Heart right ventricle (tissue), 16 donors: ENCODE data around the gene SLC35F5. TPM values are rescaled to one million over a fixed set of nuclear protein-coding genes. Genes with fewer than 3 reads are reported as not detected.

Experiments
- ATAC-seq, 8 donors: fragments of 200-7000 bp; cut with Tn5 transposase; one replicate each; pipeline ENCODE4 v1.9.1; 2020; ENCODE audit warnings: mild to moderate bottlenecking in 8 of 8, moderate library complexity in 8 of 8, moderate number of reproducible peaks in 1 of 8
- DNase-seq, 2 donors: peaks; one replicate each; pipeline ENCODE4 v3.0.0-alpha.2; 2020
- H3K27ac ChIP-seq, 10 donors: fragments of 200-600 bp; sonication (generic) in 2 of 10; one replicate each; pipeline versions ENCODE4 v1.5.0 to v1.8.0; 2020 to 2022; ENCODE audit warnings: mild to moderate bottlenecking in 3 of 10
- H3K27me3 ChIP-seq, 7 donors: fragments of 200-600 bp; one replicate each; pipeline ENCODE4 v1.8.0; 2021 to 2022; ENCODE audit warnings: mild to moderate bottlenecking in 2 of 7
- H3K36me3 ChIP-seq, 9 donors: fragments of 200-600 bp; sonication (generic) in 1 of 9; one replicate each; pipeline versions ENCODE4 v1.5.0 to v1.8.0; 2020 to 2022; ENCODE audit warnings: mild to moderate bottlenecking in 2 of 9
- H3K4me1 ChIP-seq, 9 donors: fragments of 200-600 bp; sonication (generic) in 1 of 9; one replicate each; pipeline versions ENCODE4 v1.5.0 to v1.8.0; 2020 to 2022; ENCODE audit warnings: mild to moderate bottlenecking in 4 of 9
- H3K4me3 ChIP-seq, 10 donors: fragments of 200-600 bp; sonication (generic) in 2 of 10; one replicate each; pipeline versions ENCODE4 v1.5.0 to v1.8.0; 2020 to 2022; ENCODE audit warnings: mild to moderate bottlenecking in 7 of 10, moderate library complexity in 2 of 10
- H3K9me3 ChIP-seq, 11 donors: fragments of 200-600 bp in 10 of 11; sonication (generic) in 2 of 11; one replicate each; pipeline versions ENCODE4 v1.5.0 to v1.8.0; 2013 to 2022; ENCODE audit warnings: mild to moderate bottlenecking in 2 of 11, control low read depth in 1 of 11, moderate library complexity in 1 of 11
- WGBS, 2 donors: extraction: QIAGEN DNeasy Blood & Tissue Kit; methylation state at CpG; one replicate each; pipeline ENCODE4 v1.1.7; 2013; ENCODE audit warnings: inconsistent platforms in 1 of 2; 5-methylcytosine and 5-hydroxymethylcytosine counted together
- intact Hi-C, 10 donors: fragments of 100-400 bp; cut with DNase I; formaldehyde crosslinking; loops; one replicate each; pipeline versions ENCODE4 v1.11.1 to v1.14.2; 2022
- long read RNA-seq, 3 donors: library from polyadenylated mRNA; unstranded; transcript quantifications; one replicate each; pipeline ENCODE4 v2.0.0, GENCODE V29; 2020 to 2021
- polyA plus RNA-seq, 2 donors: library from polyadenylated mRNA; stranded (reverse); fragments of 200-250 nt; gene quantifications; one replicate each; pipeline ENCODE4 v1.2.3, GENCODE V29; 2013
- total RNA-seq, 10 donors: library from RNA; stranded (reverse); fragmentation: NEBNext Ultra II Directional in 3 of 10; extraction: Animal tissue kit (Norgen Biotek cat#: 25700) in 3 of 10; gene quantifications; one replicate each; pipeline versions ENCODE4 v1.2.1 to v1.2.4, GENCODE V29; 2021 to 2023
- TF ChIP-seq, protein P1 (sequence below), 9 donors: fragments of 200-600 bp; sonication (generic) in 2 of 9; IDR thresholded peaks; one replicate each; pipeline versions ENCODE4 v1.5.0 to v1.8.0; 2021 to 2022; ENCODE audit warnings: antibody characterized with exemption in 9 of 9, mild to moderate bottlenecking in 5 of 9, moderate library complexity in 1 of 9
- donor health status: Arrhythmogenic right ventricular cardiomyopathy.
- donor health status: ischemic (EF 13 %, LVEDD 7.1; RV severe dilation, severe dysfunction).
- donor health status: healthy with polysubstance abuse.
- donor health status: DM: no; HTN: yes; CAD: no.
- donor health status: DM: no; HTN: no; CAD: no.
- donor health status: ischemic (EF 25% LVEDD 6.9; RV normal size, moderate dysfunction).
- donor health status: ischemic (EF 25% LVEDD 5.7; RV mildly dilated, moderate dysfunction).
- donor health status: healthy.
- donor health status: DM: yes; HTN: yes; CAD: no.
- donor health status: Ischemic cardiomyopathy.
- donor health status: ischemic (EF 35%, LVEDD 5.7; RV mildly dilated, moderate dysfunction).
- donor health status: nonischemic (EF 11% LVEDD 7.7; RV severe dilation, severe dysfunction).
- donor health status: DM: yes; HTN: yes; CAD: no.
- donor health status: PGD.
- donor health status: ischemic (EF 29% LVEDD 5.4; RV normal size, mild dysfunction).
- donor health status: nonischemic (EF 23%, LVEDD 6.1; RV moderate dilation, normal function).

The SLC35F5 gene, protein sequence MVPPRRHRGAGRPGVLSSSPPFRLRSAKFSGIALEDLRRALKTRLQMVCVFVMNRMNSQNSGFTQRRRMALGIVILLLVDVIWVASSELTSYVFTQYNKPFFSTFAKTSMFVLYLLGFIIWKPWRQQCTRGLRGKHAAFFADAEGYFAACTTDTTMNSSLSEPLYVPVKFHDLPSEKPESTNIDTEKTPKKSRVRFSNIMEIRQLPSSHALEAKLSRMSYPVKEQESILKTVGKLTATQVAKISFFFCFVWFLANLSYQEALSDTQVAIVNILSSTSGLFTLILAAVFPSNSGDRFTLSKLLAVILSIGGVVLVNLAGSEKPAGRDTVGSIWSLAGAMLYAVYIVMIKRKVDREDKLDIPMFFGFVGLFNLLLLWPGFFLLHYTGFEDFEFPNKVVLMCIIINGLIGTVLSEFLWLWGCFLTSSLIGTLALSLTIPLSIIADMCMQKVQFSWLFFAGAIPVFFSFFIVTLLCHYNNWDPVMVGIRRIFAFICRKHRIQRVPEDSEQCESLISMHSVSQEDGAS
- 10 to 100 TPM; 52.9 to 67.1 (median 59.2) TPM for total RNA-seq
- polyA plus RNA-seq = 10 to 100 TPM; 18.3 to 21.0 TPM
- long read RNA-seq, donor 1, full-length matches to known transcripts = 45 of 62 reads
- long read RNA-seq, donor 1, partial matches to known transcripts = 4 of 62 reads
- long read RNA-seq, donor 1, other reads (novel, unspliced or antisense) = 13 of 62 reads
- long read RNA-seq, donor 2, full-length matches to known transcripts = 60 of 76 reads
- long read RNA-seq, donor 2, partial matches to known transcripts = 4 of 76 reads
- long read RNA-seq, donor 2, other reads (novel, unspliced or antisense) = 12 of 76 reads
- long read RNA-seq, donor 3, full-length matches to known transcripts = 73 of 106 reads
- long read RNA-seq, donor 3, partial matches to known transcripts = 9 of 106 reads
- long read RNA-seq, donor 3, other reads (novel, unspliced or antisense) = 24 of 106 reads

DNA sequence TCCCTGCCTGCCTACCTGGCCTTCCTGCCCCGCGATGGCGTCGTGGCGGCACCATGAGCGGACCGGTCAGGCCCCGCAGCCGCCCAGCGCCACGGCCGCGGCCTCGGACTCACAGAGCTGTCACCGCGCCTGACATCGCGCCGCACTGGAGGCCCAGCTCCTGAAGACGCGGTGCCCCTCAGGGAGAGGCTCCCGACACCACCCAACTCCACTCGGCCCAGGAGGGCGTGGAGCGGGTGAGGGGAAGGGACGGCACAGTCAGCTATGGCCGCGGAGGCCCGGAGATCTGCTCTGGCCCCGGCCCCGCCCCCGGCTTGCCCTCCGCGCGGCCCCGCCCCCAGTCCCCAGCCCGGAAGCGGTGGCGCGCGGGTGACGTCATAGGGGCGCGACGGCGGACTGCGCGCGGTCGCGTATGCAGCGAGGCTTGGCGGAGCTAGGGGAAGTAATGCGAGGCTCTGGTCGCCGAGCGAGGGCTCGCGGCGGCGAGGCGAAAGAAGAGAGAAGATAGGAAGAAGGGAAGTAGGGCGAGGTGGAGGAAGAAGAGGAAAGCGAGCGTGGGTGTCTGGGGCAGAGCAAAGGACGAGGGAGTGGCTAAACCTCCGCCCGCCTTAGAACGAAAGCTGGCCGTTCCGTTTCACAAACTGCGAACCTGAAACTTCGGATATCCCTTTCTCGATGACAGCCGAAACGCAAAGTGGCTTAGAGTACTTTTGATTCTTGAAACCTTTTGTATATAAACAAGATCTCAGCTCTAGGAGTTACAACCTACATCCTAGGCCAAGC lies at the start of gene SLC35F5:
Gene SLC35F5, minus strand, starts transcription at position 288 of the 783 bp plus-strand sequence. Its CDS starts 233 bp downstream, at position 55.
- H3K4me1 ChIP-seq = peaks cover 0 to 48% (median 24%) of the 10 kb centered on the region in 9 donors
- peaks cover 0 to 27% (median 0%) of the 10 kb centered on the region in 9 donors for H3K36me3 ChIP-seq
- TF ChIP-seq, protein P1, sequence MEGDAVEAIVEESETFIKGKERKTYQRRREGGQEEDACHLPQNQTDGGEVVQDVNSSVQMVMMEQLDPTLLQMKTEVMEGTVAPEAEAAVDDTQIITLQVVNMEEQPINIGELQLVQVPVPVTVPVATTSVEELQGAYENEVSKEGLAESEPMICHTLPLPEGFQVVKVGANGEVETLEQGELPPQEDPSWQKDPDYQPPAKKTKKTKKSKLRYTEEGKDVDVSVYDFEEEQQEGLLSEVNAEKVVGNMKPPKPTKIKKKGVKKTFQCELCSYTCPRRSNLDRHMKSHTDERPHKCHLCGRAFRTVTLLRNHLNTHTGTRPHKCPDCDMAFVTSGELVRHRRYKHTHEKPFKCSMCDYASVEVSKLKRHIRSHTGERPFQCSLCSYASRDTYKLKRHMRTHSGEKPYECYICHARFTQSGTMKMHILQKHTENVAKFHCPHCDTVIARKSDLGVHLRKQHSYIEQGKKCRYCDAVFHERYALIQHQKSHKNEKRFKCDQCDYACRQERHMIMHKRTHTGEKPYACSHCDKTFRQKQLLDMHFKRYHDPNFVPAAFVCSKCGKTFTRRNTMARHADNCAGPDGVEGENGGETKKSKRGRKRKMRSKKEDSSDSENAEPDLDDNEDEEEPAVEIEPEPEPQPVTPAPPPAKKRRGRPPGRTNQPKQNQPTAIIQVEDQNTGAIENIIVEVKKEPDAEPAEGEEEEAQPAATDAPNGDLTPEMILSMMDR (IDR thresholded peaks at IDR 0.05) = no peak
- DNase-seq (peak; percentile 91 to 95), ATAC-seq (peak; percentile 97 to 99 (median 98))
- H3K27ac ChIP-seq = peak within 1 kb of the TSS; percentile 86 to 97 (median 93)
- no peaks in the 10 kb centered on the region for H3K9me3 ChIP-seq
- intact Hi-C loops = loop anchor here in 8 of 10 donors (2.0 to 10.0 kb wide), 6 partner anchors 131 to 198 kb away; partner anchors contain the start of gene ACTR3 (in 4 of the 8)
- 0 to 1% methylated on average over 75 to 76 of the region's 76 CpGs for WGBS, 2 donors
- peak within 1 kb of the TSS; percentile 65 to 96 (median 84) for H3K4me3 ChIP-seq
- H3K27me3 ChIP-seq = no peaks in the 10 kb centered on the region

DNA sequence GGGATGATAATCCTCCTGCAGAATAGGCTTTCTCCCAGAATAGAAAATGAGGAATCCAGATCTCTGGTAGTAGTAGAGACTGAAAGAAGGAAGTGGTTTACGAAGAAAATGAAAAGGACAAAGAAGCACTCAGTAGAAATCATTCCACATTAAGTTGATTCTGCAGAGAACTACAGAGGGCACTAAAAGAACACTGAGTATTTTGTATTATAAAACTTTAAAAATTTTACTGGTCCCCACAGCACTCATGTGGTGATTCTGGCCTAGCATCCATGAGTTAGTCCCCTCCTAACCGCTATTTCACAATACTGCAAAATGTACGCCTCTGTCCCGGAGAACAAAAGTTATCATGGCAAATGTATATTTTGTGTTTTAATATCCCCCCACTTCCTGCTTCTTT lies 42.9 kb upstream of the SLC35F5 start:
- WGBS, 2 donors = 74 to 87% methylated on average over 4 of the region's 4 CpGs
- TF ChIP-seq, protein P1 (IDR thresholded peaks at IDR 0.05) = peak in 2 of 9 donors; percentile 22 to 36
- intact Hi-C loops = no loop called here
- peaks cover 0 to 15% (median 8%) of the 10 kb centered on the region in 9 donors for H3K4me1 ChIP-seq
- no peaks in the 10 kb centered on the region for H3K27me3 ChIP-seq
- H3K9me3 ChIP-seq = no peaks in the 10 kb centered on the region
- DNase-seq (no peak), ATAC-seq (no peak)
- H3K27ac ChIP-seq = no peak overlapping the region
- H3K36me3 ChIP-seq = no peaks in the 10 kb centered on the region
- H3K4me3 ChIP-seq = no peak overlapping the region

DNA sequence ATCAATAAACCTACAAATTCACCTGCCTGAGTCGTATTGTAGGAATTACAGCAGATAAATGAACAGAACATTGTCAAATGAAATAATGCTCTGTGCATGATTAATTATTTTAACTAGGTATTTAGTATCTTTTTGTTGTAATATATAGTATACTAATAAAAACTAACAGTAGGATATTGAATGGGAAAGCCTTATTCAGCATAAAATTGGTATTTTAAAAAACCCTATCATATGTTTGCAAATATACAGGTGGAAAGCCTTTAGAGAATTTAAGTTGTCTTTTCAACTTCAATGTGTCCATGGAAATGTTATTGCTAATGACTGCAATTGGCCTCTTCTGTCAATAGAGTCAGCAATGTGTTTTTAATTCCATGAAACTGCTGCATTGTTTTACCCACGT lies 40.8 kb upstream of the SLC35F5 start:
- no peak for ATAC-seq
- TF ChIP-seq, protein P1 (IDR thresholded peaks at IDR 0.05) = no peak
- WGBS, 2 donors = 64 to 72% methylated on average over 2 of the region's 2 CpGs
- intact Hi-C loops = no loop called here
- Histone ChIP-seq H3K27me3 (no peaks in the 10 kb centered on the region), H3K36me3 (no peaks in the 10 kb centered on the region), H3K4me1 (peaks cover 0 to 15% (median 8%) of the 10 kb centered on the region in 9 donors), H3K9me3 (no peaks in the 10 kb centered on the region), H3K4me3 (no peak overlapping the region), H3K27ac (no peak overlapping the region)
- no peak for DNase-seq
